GM08714 (cell line): ENCODE measurements around the gene CFAP43.
"Not testable (repeated sequence)": the region's sequence is repeated elsewhere in the genome, so short reads cannot be mapped to it uniquely, and the experiment has no call there.

Experiments
- H3K4me3 ChIP-seq: fragments of 200-500 bp; sonication (Bioruptor generic); 2 replicates; pipeline ENCODE4 v1.5.1; 2014; ENCODE audit warnings: mild to moderate bottlenecking, low read length, inconsistent platforms
- ZNF274 ChIP-seq: IDR thresholded peaks from 2 replicates; pipeline ENCODE4 v1.6.1; 2012; ENCODE audit warnings: mild to moderate bottlenecking, low read depth, low read length

Gene CFAP43

DNA sequence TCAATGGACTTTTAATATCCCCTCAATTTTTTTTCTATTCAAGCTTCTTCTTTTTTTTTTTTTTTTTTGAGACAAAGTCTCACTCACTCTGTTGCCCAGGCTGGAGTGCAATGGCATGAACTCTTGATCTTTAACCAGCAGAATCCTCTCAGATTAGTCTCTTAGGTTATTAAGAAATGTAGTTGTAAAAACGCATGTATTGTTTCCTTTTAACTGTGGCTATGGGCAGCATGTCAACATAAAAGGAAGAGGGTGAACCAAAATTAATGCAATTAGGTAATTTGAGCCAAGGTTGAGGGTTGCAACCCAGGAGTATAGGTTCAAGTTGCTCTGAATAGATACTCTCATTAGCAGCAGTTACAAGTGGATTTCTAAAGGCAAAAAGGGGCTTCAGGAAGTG lies 18.2 kb upstream of the CFAP43 start:
- no peak overlapping the region for H3K4me3 ChIP-seq
- no peak for TF ChIP-seq ZNF274

- not testable (repeated sequence) for H3K4me3 ChIP-seq
These were observed 16.8 kb upstream of the CFAP43 start for GRCh38 chr10:104248931-104249330.

DNA sequence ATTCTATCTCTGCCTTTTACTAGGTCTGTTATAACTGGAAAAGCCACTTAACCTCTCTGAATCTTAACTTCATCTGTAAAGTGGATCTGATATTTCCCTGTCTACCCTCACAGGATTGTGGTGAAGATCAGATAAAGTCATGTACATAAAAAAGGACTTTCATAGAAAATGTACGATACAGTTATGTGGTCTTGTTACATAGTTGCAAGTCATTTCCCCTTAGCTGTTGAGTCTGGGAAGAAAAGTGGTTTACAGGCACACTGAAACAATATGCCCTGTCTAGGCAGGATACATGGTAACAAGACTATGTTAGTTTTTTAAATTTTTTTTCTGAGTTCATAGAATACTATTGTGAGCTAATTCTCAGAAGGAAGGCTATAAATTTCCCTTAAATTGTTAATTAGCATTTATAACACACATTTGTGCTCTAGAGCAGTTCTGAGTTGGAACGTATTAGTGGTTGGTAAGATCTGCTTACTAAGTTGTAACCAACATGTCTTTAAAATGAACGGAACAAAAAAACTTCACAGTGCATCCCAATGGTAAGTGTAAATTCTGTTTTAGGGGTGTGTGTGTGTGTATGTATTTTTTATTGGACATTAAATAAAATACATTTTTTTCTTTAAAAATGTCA lies 15.5 kb upstream of the CFAP43 start:
- no peak overlapping the region for H3K4me3 ChIP-seq
- TF ChIP-seq ZNF274 = no peak

DNA sequence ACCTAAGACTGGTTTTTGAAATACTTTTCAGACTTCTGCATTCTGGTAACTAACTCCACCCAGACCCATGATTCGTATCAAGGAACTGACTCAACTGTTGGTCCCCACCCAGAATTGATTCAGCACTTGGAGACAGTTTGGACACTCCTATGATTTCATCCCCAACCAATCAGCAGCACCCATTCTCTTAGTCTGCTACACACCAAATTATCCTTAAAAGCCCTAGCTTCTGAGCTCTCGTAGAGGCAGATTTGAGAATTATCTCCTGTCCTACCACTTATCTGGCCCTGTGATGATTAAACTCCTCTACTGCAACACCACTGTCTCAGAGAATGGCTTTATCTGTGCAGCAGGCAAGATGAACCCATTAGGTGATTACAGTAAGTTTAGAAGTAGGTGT lies 14.8 kb upstream of the CFAP43 start:
- no peak for TF ChIP-seq ZNF274
- no peak overlapping the region for H3K4me3 ChIP-seq

DNA sequence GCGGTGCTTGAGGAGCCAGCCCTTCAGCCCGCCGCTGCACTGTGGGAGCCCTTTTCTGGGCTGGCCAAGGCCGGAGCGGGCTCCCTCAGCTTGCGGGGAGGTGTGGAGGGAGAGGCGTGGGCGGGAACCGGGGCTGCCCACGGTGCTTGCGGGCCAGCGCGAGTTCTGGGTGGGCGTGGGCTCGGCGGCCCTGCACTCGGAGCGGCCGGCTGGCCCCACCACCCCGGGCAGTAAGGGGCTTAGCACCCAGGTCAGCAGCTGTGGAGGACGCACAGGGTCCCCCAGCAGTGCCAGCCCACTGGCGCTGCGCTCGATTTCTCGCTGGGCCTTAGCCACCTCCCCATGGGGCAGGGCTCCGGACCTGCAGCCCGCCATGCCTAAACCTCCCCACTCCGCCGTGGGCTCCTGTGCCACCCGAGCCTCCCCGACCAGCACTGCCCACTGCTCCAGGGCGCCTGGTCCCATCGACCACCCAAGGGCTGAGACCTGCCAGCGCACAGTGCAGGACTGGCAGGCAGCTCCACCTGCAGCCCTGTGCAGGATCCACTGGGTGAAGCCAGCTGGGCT lies 13.0 kb upstream of the CFAP43 start:
- no peak overlapping the region for H3K4me3 ChIP-seq
- TF ChIP-seq ZNF274 = no peak

DNA sequence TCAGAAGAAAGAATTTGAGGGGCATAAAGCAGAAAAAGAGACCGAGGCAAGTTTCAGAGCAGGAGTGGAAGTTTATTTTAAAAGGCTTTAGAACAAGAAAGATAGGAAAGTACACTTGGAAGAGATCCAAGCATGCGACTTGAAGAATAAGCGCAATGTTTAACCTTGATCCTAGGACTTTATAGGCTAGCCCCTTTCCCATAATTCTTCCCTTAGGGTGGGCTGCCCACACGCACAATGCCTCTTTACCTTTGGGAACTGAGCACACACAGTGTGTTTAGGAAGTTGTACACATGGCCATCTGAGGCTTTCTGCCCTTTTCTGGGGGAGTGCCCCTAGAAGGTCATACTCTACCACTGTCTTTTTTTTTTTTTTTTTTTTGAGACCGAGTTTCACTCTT lies 11.3 kb upstream of the CFAP43 start:
- no peak overlapping the region for H3K4me3 ChIP-seq
- no peak for TF ChIP-seq ZNF274

GRCh38 chr10:104243009-104243408 lies 10.8 kb upstream of the CFAP43 start:
- H3K4me3 ChIP-seq = not testable (repeated sequence)

DNA sequence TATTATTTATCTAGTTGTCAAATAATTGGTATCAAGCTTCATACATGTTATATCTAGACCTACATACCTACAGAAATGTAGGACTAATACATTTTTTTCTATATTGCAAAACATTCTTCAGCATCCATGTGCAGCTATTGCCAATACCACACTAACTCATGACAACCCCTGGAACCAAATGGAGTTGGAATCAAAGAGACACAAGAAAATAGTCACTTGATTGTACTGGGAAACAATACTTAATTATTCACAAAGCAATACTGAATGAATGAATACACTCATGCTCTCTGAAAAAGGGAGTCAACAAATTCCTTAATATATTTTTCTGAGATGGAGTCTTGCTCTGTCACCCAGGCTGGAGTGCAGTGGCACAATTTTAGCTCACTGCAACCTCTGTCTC lies 10.4 kb upstream of the CFAP43 start:
- H3K4me3 ChIP-seq = no peak overlapping the region
- no peak for TF ChIP-seq ZNF274

GRCh38 chr10:104240078-104240477 lies 7.9 kb upstream of the CFAP43 start:
- no peak for TF ChIP-seq ZNF274
- no peak overlapping the region for H3K4me3 ChIP-seq

- no peak for TF ChIP-seq ZNF274
These were observed 3.6 kb upstream of the CFAP43 start for GRCh38 chr10:104235801-104236200.

DNA sequence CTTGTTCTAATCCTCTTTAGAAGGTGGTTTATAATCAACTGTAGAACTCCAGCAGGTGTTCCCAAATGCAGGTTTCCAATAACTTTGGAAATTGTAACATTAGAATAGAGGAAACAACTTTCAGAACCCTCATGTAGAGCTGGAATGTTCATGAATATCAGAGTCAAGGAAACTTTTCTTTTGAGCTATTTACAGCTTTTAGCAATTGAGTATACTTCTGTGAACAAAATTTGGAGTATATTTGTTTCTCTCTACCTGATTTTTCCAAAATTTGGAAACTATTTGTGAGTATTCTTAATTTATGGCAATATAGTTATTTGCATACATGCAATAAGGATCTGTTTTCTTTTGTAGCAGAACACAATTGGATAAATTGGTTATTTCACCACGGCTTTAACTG lies 2.8 kb upstream of the CFAP43 start:
- no peak overlapping the region for H3K4me3 ChIP-seq

More at GRCh38 chr10:104235801-104236200, 3.6 kb upstream of the CFAP43 start:
- no peak overlapping the region for H3K4me3 ChIP-seq

GRCh38 chr10:104233817-104234216 lies 1.7 kb upstream of the CFAP43 start:
- no peak overlapping the region for H3K4me3 ChIP-seq
- TF ChIP-seq ZNF274 = no peak

More for the DNA sequence above, 2.8 kb upstream of the CFAP43 start:
- no peak for TF ChIP-seq ZNF274

DNA sequence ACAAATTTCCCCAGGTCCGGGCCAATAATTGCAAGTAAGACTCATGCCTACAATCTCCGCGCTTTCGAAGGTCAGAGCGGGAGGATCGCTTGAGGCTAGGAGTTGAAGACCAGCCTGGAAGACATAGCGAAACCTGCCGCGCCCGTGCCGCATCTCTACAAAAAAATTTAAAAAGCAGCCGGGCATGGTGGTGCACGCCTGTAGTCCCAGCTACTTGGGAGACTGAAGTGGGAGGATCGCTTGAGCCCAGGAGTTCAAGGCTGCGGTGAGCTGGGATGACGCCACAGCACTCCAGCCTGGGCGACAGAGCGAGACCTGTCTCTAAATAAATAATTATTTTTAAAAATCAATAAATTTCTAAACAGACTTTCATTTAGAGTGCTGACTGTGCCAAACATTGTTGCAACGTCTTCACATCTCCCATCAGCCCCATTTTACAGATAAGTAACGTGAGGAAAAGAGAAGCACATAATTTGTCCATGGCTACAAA lies 494 bp upstream of the CFAP43 start:
- no peak for TF ChIP-seq ZNF274

DNA sequence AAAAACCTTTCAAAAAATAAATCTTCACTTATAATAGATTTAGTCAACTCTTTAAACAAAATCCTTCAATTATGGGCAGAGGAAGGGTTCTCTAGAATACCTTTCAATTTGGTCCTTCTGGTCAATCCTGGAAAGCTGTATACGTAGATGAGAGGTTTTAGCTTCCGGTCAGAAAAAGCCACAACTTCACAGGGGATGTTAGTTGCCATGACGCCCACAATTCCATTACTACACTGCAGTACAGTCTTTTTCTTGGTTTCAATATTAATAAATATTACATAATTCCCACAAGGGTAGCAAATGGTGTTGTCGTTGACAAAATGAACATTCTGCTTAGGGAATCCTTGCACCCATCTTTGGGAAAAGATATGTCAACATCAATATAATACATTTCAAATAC lies 1.7 kb downstream of the CFAP43 start:
- H3K4me3 ChIP-seq = no peak overlapping the region
- TF ChIP-seq ZNF274 = no peak

More for the DNA sequence above, 494 bp upstream of the CFAP43 start:
- H3K4me3 ChIP-seq = peak overlapping the region; percentile 71

- TF ChIP-seq ZNF274 = no peak
- H3K4me3 ChIP-seq = no peak overlapping the region
These were observed 8.9 kb downstream of the CFAP43 start for GRCh38 chr10:104223304-104223703.

GRCh38 chr10:104220522-104220921 lies 11.6 kb downstream of the CFAP43 start:
- H3K4me3 ChIP-seq = no peak overlapping the region
- no peak for TF ChIP-seq ZNF274
